Measurements from ENCODE around the gene PNPLA6.

The PNPLA6 gene

DNA sequence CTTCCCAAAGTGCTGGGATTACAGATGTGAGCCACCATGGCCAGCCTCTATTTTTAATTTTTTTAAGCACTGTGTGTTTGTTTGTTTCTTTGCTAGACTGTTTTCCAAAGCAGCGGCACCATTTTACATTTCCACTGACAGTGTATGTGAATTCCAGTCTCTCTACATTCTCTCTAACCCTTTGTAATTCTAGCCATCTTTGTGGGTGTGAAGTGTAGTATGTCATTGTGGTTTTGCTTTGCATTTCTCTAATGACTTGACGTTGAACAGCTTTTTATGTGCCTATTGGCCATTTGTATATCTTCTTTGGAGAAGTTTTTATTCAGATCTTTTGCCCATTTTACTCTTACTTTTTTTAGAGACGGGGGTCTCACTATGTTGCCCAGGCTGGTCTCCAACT, 11.6 kb downstream of the PNPLA6 start:
- no peaks in the 10 kb centered on the region for H3K4me1 ChIP-seq (ENCODE audit: control insufficient read depth, insufficient read depth, low read length, unreplicated experiment)
- H3K79me2 ChIP-seq (ENCODE audit: control insufficient read depth, insufficient read depth, low read length, unreplicated experiment), result no peaks in the 10 kb centered on the region
- H3K4me3 ChIP-seq (ENCODE audit: low read depth, low read length), result no peak overlapping the region
- H3K27ac ChIP-seq (ENCODE audit: low read depth, low read length), result no peak overlapping the region
- H2AFZ ChIP-seq (ENCODE audit: low read length, unreplicated experiment), result no peak overlapping the region
- H3K36me3 ChIP-seq (ENCODE audit: insufficient read depth, low read length), result peaks cover 4% of the 10 kb centered on the region; the same call in 1 of the 2 replicates
- no peaks in the 10 kb centered on the region for H3K27me3 ChIP-seq (ENCODE audit: insufficient read depth, low read length)

DNA sequence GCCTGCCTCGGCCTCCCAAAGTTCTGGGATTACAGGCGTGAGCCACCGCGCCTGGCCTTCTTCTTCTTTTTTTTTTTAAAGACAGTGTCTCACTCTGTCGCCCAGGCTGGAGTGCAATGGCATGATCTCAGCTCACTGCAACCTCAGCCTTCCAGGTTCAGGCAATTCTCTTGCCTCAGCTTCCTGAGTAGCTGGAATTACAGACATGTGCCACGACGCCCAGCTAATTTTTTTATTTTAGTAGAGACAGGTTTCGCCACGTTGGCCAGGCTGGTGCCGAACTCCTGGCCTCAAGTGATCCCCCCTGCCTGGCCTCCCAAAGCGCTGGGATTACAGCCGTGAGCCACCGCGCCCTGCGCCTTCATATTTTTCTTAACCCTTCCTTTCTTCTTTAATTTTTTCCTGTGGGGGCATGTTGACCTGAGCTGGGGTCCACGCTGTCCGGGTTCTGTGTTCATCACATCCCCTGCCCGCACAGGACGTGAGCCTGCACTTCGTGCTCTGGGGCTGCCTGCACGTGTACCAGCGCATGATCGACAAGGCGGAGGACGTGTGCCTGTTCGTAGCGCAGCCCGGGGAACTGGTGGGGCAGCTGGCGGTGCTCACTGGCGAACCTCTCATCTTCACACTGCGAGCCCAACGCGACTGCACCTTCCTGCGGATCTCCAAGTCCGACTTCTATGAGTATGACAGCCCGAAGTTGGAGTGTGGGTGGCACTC, 14.1 kb downstream of the PNPLA6 start:
- H3K27me3 ChIP-seq (ENCODE audit: insufficient read depth, low read length), result no peaks in the 10 kb centered on the region
- H2AFZ ChIP-seq (ENCODE audit: low read length, unreplicated experiment), result no peak overlapping the region
- H3K79me2 ChIP-seq (ENCODE audit: control insufficient read depth, insufficient read depth, low read length, unreplicated experiment), result no peaks in the 10 kb centered on the region
- H3K27ac ChIP-seq (ENCODE audit: low read depth, low read length), result no peak overlapping the region
- peaks cover 4% of the 10 kb centered on the region; the same call in 1 of the 2 replicates for H3K36me3 ChIP-seq (ENCODE audit: insufficient read depth, low read length)
- H3K4me3 ChIP-seq (ENCODE audit: low read depth, low read length), result no peak overlapping the region
- no peaks in the 10 kb centered on the region for H3K4me1 ChIP-seq (ENCODE audit: control insufficient read depth, insufficient read depth, low read length, unreplicated experiment)

- H3K27me3 ChIP-seq (ENCODE audit: insufficient read depth, low read length), result no peaks in the 10 kb centered on the region
- no peaks in the 10 kb centered on the region for H3K4me1 ChIP-seq (ENCODE audit: control insufficient read depth, insufficient read depth, low read length, unreplicated experiment)
- H3K27ac ChIP-seq (ENCODE audit: low read depth, low read length), result no peak overlapping the region
- H3K79me2 ChIP-seq (ENCODE audit: control insufficient read depth, insufficient read depth, low read length, unreplicated experiment), result no peaks in the 10 kb centered on the region
- H3K4me3 ChIP-seq (ENCODE audit: low read depth, low read length), result no peak overlapping the region
- H3K36me3 ChIP-seq (ENCODE audit: insufficient read depth, low read length), result peaks cover 4% of the 10 kb centered on the region; the same call in 1 of the 2 replicates
- H2AFZ ChIP-seq (ENCODE audit: low read length, unreplicated experiment), result no peak overlapping the region
These were observed 14.8 kb downstream of the PNPLA6 start for GRCh38 chr19:7550169-7550770.

GRCh38 chr19:7550987-7551761, 15.7 kb downstream of the PNPLA6 start:
- no peak overlapping the region for H2AFZ ChIP-seq (ENCODE audit: low read length, unreplicated experiment)
- no peak overlapping the region for H3K27ac ChIP-seq (ENCODE audit: low read depth, low read length)
- H3K79me2 ChIP-seq (ENCODE audit: control insufficient read depth, insufficient read depth, low read length, unreplicated experiment), result no peaks in the 10 kb centered on the region
- H3K36me3 ChIP-seq (ENCODE audit: insufficient read depth, low read length), result peaks cover 4% of the 10 kb centered on the region; the same call in 1 of the 2 replicates
- no peak overlapping the region for H3K4me3 ChIP-seq (ENCODE audit: low read depth, low read length)
- no peaks in the 10 kb centered on the region for H3K4me1 ChIP-seq (ENCODE audit: control insufficient read depth, insufficient read depth, low read length, unreplicated experiment)
- H3K27me3 ChIP-seq (ENCODE audit: insufficient read depth, low read length), result no peaks in the 10 kb centered on the region

- Histone ChIP-seq H3K36me3 (ENCODE audit: insufficient read depth, low read length) (peaks cover 4% of the 10 kb centered on the region; the same call in 1 of the 2 replicates), H3K27me3 (ENCODE audit: insufficient read depth, low read length) (no peaks in the 10 kb centered on the region), H3K79me2 (ENCODE audit: control insufficient read depth, insufficient read depth, low read length, unreplicated experiment) (no peaks in the 10 kb centered on the region), H3K27ac (ENCODE audit: low read depth, low read length) (no peak overlapping the region), H3K4me3 (ENCODE audit: low read depth, low read length) (no peak overlapping the region), H2AFZ (ENCODE audit: low read length, unreplicated experiment) (no peak overlapping the region), H3K4me1 (ENCODE audit: control insufficient read depth, insufficient read depth, low read length, unreplicated experiment) (no peaks in the 10 kb centered on the region)
These were observed 17.3 kb downstream of the PNPLA6 start for GRCh38 chr19:7552781-7553180.

- Histone ChIP-seq H3K36me3 (ENCODE audit: insufficient read depth, low read length) (peaks cover 4% of the 10 kb centered on the region; the same call in 1 of the 2 replicates), H2AFZ (ENCODE audit: low read length, unreplicated experiment) (no peak overlapping the region), H3K79me2 (ENCODE audit: control insufficient read depth, insufficient read depth, low read length, unreplicated experiment) (no peaks in the 10 kb centered on the region), H3K4me3 (ENCODE audit: low read depth, low read length) (no peak overlapping the region), H3K27ac (ENCODE audit: low read depth, low read length) (no peak overlapping the region), H3K27me3 (ENCODE audit: insufficient read depth, low read length) (no peaks in the 10 kb centered on the region), H3K4me1 (ENCODE audit: control insufficient read depth, insufficient read depth, low read length, unreplicated experiment) (no peaks in the 10 kb centered on the region)
These were observed 19.0 kb downstream of the PNPLA6 start for GRCh38 chr19:7554565-7554964.

- H3K4me3 ChIP-seq (ENCODE audit: low read depth, low read length), result no peak overlapping the region
- H3K36me3 ChIP-seq (ENCODE audit: insufficient read depth, low read length), result peaks cover 4% of the 10 kb centered on the region; the same call in 1 of the 2 replicates
- no peaks in the 10 kb centered on the region for H3K79me2 ChIP-seq (ENCODE audit: control insufficient read depth, insufficient read depth, low read length, unreplicated experiment)
- H3K4me1 ChIP-seq (ENCODE audit: control insufficient read depth, insufficient read depth, low read length, unreplicated experiment), result no peaks in the 10 kb centered on the region
- no peak overlapping the region for H2AFZ ChIP-seq (ENCODE audit: low read length, unreplicated experiment)
- H3K27me3 ChIP-seq (ENCODE audit: insufficient read depth, low read length), result no peaks in the 10 kb centered on the region
- no peak overlapping the region for H3K27ac ChIP-seq (ENCODE audit: low read depth, low read length)
These were observed 19.7 kb downstream of the PNPLA6 start for GRCh38 chr19:7554990-7555864.

DNA sequence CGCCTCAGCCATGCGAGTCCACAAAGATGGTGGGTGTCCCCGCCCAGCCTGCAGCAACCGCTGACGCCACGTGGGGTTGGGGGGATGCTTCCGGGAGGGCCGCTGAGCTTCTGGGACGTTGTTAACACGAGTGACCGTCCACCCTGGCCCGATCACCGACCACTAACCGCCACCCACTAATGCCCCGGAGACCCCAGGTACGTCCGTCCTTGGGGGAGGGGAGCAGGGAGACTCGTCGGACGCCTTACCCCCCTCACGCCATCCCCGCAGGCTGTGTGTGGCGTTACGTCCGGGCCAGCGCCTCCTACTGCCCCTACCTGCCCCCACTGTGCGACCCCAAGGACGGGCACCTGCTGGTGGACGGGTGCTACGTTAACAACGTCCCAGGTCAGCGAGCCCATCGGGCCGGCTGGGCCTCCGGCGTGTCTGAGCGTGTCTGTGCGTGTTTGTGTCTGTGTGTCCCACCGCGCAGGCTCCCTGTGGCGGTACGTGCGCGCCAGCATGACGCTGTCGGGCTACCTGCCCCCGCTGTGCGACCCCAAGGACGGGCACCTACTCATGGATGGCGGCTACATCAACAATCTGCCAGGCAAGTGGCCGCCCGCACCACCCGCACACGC, 21.3 kb downstream of the PNPLA6 start:
- Histone ChIP-seq H2AFZ (ENCODE audit: low read length, unreplicated experiment) (no peak overlapping the region), H3K79me2 (ENCODE audit: control insufficient read depth, insufficient read depth, low read length, unreplicated experiment) (no peaks in the 10 kb centered on the region), H3K27me3 (ENCODE audit: insufficient read depth, low read length) (no peaks in the 10 kb centered on the region), H3K4me3 (ENCODE audit: low read depth, low read length) (no peak overlapping the region), H3K4me1 (ENCODE audit: control insufficient read depth, insufficient read depth, low read length, unreplicated experiment) (no peaks in the 10 kb centered on the region), H3K36me3 (ENCODE audit: insufficient read depth, low read length) (no peaks in the 10 kb centered on the region; the same call in 1 of the 2 replicates), H3K27ac (ENCODE audit: low read depth, low read length) (no peak overlapping the region)

- no peaks in the 10 kb centered on the region for H3K79me2 ChIP-seq (ENCODE audit: control insufficient read depth, insufficient read depth, low read length, unreplicated experiment)
- H3K27ac ChIP-seq (ENCODE audit: low read depth, low read length), result no peak overlapping the region
- H3K4me1 ChIP-seq (ENCODE audit: control insufficient read depth, insufficient read depth, low read length, unreplicated experiment), result no peaks in the 10 kb centered on the region
- no peak overlapping the region for H2AFZ ChIP-seq (ENCODE audit: low read length, unreplicated experiment)
- H3K27me3 ChIP-seq (ENCODE audit: insufficient read depth, low read length), result no peaks in the 10 kb centered on the region
- H3K4me3 ChIP-seq (ENCODE audit: low read depth, low read length), result no peak overlapping the region
- no peaks in the 10 kb centered on the region; the same call in 1 of the 2 replicates for H3K36me3 ChIP-seq (ENCODE audit: insufficient read depth, low read length)
These were observed 23.1 kb downstream of the PNPLA6 start for GRCh38 chr19:7558667-7559066.

- H3K4me3 ChIP-seq (ENCODE audit: low read depth, low read length), result no peak overlapping the region
- no peak overlapping the region for H3K27ac ChIP-seq (ENCODE audit: low read depth, low read length)
- H3K27me3 ChIP-seq (ENCODE audit: insufficient read depth, low read length), result no peaks in the 10 kb centered on the region
- H2AFZ ChIP-seq (ENCODE audit: low read length, unreplicated experiment), result no peak overlapping the region
- no peaks in the 10 kb centered on the region for H3K79me2 ChIP-seq (ENCODE audit: control insufficient read depth, insufficient read depth, low read length, unreplicated experiment)
- H3K4me1 ChIP-seq (ENCODE audit: control insufficient read depth, insufficient read depth, low read length, unreplicated experiment), result no peaks in the 10 kb centered on the region
- no peaks in the 10 kb centered on the region; the same call in 1 of the 2 replicates for H3K36me3 ChIP-seq (ENCODE audit: insufficient read depth, low read length)
These were observed 23.6 kb downstream of the PNPLA6 start for GRCh38 chr19:7559102-7559501.

Data from ACC112 (cell line).